Embryonic facial prominence (tissue), 1 donor: ENCODE measurements around the gene CHST11.

Source experiments
- DNase-seq: peaks from one replicate; pipeline ENCODE4 v3.0.0-alpha.2; 2016; ENCODE audit errors: extremely low spot score

Gene CHST11

GRCh38 chr12:104720339-104721038, 263.7 kb downstream of the CHST11 start:
- DNase-seq, result no peak

GRCh38 chr12:104721039-104721405, 264.3 kb downstream of the CHST11 start:
- no peak for DNase-seq

GRCh38 chr12:104721936-104722335, 265.2 kb downstream of the CHST11 start:
- DNase-seq, result no peak

- no peak for DNase-seq
Measured at GRCh38 chr12:104722601-104723534, 266.1 kb downstream of the CHST11 start.

- no peak for DNase-seq
Measured at GRCh38 chr12:104723895-104724294, 267.1 kb downstream of the CHST11 start.

GRCh38 chr12:104724992-104725585, 268.3 kb downstream of the CHST11 start:
- no peak for DNase-seq

GRCh38 chr12:104725610-104726009, 268.9 kb downstream of the CHST11 start:
- DNase-seq, result no peak

- DNase-seq, result no peak
Measured at GRCh38 chr12:104727726-104728465, 271.1 kb downstream of the CHST11 start.

- no peak for DNase-seq
Measured at GRCh38 chr12:104729091-104729490, 272.3 kb downstream of the CHST11 start.

- DNase-seq, result no peak
Measured at GRCh38 chr12:104729610-104730446, 273.1 kb downstream of the CHST11 start.

- DNase-seq, result no peak
Measured at GRCh38 chr12:104730763-104731162, 274.0 kb downstream of the CHST11 start.

- no peak for DNase-seq
Measured at GRCh38 chr12:104733717-104734175, 277.0 kb downstream of the CHST11 start.

GRCh38 chr12:104734541-104735095, 277.9 kb downstream of the CHST11 start:
- no peak for DNase-seq

- DNase-seq, result no peak
Measured at GRCh38 chr12:104735801-104736200, 279.1 kb downstream of the CHST11 start.

GRCh38 chr12:104736307-104736706, 279.6 kb downstream of the CHST11 start:
- DNase-seq, result peak; percentile 38

- DNase-seq, result no peak
Measured at GRCh38 chr12:104737113-104737512, 280.4 kb downstream of the CHST11 start.

- no peak for DNase-seq
Measured at GRCh38 chr12:104737791-104738301, 281.1 kb downstream of the CHST11 start.

- DNase-seq, result no peak
Measured at GRCh38 chr12:104738331-104738730, 281.6 kb downstream of the CHST11 start.

GRCh38 chr12:104738776-104739642, 282.3 kb downstream of the CHST11 start:
- DNase-seq, result no peak
